Pancreas (tissue), 10 donors: ENCODE data around the gene HHIPL1. TPM values are rescaled to one million over a fixed set of nuclear protein-coding genes. Genes with fewer than 3 reads are reported as not detected.

ENCODE experiments used
- ATAC-seq, 4 donors: fragments of 200-7000 bp; cut with Tn5 transposase; one replicate each; pipeline versions ENCODE4 v1.8.0 to v1.9.1; 2020; ENCODE audit warnings: mild to moderate bottlenecking in 4 of 4, moderate library complexity in 4 of 4
- DNase-seq, 6 donors: peaks; one replicate each; pipeline ENCODE4 v3.0.0-alpha.2; 2020
- FAIRE-seq: peaks from 2 replicates; lab custom pipeline; 2012; peaks lifted over from hg19 to GRCh38; lab: Jason Lieb, UNC
- H3K27ac ChIP-seq, 4 donors: fragments of 200-600 bp; sonication (generic); 1 replicate in 3 of 4; 2 replicates in 1 of 4; pipeline versions ENCODE4 v1.5.0 to v1.8.0; 2020
- H3K27me3 ChIP-seq, 4 donors: fragments of 200-600 bp; one replicate each; pipeline ENCODE4 v1.8.0; 2021
- H3K36me3 ChIP-seq, 3 donors: fragments of 200-600 bp; sonication (generic) in 1 of 3; one replicate each; pipeline versions ENCODE4 v1.5.0 to v1.8.0; 2020 to 2021
- H3K4me1 ChIP-seq, 3 donors: fragments of 200-600 bp; one replicate each; pipeline ENCODE4 v1.8.0; 2021
- H3K4me3 ChIP-seq, 4 donors: fragments of 200-600 bp; sonication (generic) in 2 of 4; one replicate each; pipeline versions ENCODE4 v1.5.0 to v1.8.0; 2020 to 2021
- H3K9me3 ChIP-seq, 4 donors: fragments of 200-600 bp; one replicate each; pipeline ENCODE4 v1.8.0; 2021
- WGBS, 2 donors: extraction: QIAGEN DNeasy Blood & Tissue Kit; methylation state at CpG; one replicate each; pipeline ENCODE4 v1.1.7; 2013; 5-methylcytosine and 5-hydroxymethylcytosine counted together
- intact Hi-C, 3 donors: fragments of 100-400 bp; cut with DNase I; formaldehyde crosslinking; loops; one replicate each; pipeline versions ENCODE4 v1.11.1 to v1.14.2; 2022
- polyA plus RNA-seq, 2 donors: library from polyadenylated mRNA; stranded (reverse); fragments of 200-250 nt; gene quantifications; one replicate each; pipeline ENCODE4 v1.2.3, GENCODE V29; 2013
- total RNA-seq, 6 donors: library from RNA; stranded (reverse); fragmentation: NEBNext Ultra II Directional in 4 of 6; extraction: Animal tissue kit (Norgen Biotek cat#: 25700) in 4 of 6; gene quantifications; one replicate each; pipeline versions ENCODE4 v1.2.1 to v1.2.4, GENCODE V29; 2021 to 2023
- TF ChIP-seq, protein P1 (sequence below), 4 donors: fragments of 200-600 bp; sonication (generic) in 3 of 4; IDR thresholded peaks; one replicate each; pipeline versions ENCODE4 v1.5.0 to v1.8.0; 2021; ENCODE audit warnings: antibody characterized with exemption in 4 of 4
- donor health status: healthy with polysubstance abuse.
- donor health status: DM: no; HTN: no; CAD: no; lungs with moderate emphysema.
- donor health status: DM: no; HTN: no; CAD: no.
- donor health status: control.
- donor health status: control.
- donor health status: Bipolar disorder and iron deficiency.
- donor health status: DM: yes; HTN: yes; CAD: no.
- donor health status: DM: no; HTN: no; CAD: no.
- donor health status: DM: no; HTN: no; CAD: no.
- donor health status: DM: yes; HTN: yes; CAD: no.

HHIPL1 gene
- total and polyA plus RNA-seq, 8 donors, result 0.09 to 1.2 (median 0.23) TPM

DNA sequence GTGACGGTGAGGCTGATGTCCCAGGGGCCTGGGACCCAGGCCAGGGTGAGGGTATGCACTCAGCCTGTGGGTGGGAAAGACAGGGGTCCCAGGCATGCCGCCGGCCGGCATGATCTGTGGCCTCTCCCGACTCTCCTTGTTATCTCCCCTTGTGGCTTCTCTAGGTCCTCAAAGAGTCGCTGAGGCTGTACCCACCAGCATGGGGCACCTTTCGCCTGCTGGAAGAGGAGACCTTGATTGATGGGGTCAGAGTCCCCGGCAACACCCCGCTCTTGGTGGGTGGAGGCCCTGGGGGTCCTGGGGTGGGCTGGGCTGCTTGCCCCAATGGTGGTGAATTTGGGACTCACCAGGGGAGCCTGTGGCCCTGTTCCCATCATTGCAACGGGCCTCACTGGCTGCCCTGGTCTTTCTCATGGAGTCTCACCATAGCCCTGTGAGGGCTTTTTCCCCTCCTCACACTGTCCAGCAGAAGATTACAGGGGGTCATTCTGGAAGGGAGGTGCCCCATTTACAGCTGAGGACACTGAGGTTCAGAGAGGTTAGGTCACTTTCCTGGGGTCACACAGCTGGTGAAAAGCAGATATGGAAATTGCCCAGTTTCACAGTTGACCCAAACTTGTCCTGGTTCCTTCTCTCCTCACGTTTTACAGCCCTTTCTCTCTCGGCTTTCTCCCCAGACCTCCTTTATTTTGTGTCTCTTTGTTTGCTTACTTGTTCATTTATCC is 77.0 kb downstream of the HHIPL1 start:
- TF ChIP-seq, protein P1, sequence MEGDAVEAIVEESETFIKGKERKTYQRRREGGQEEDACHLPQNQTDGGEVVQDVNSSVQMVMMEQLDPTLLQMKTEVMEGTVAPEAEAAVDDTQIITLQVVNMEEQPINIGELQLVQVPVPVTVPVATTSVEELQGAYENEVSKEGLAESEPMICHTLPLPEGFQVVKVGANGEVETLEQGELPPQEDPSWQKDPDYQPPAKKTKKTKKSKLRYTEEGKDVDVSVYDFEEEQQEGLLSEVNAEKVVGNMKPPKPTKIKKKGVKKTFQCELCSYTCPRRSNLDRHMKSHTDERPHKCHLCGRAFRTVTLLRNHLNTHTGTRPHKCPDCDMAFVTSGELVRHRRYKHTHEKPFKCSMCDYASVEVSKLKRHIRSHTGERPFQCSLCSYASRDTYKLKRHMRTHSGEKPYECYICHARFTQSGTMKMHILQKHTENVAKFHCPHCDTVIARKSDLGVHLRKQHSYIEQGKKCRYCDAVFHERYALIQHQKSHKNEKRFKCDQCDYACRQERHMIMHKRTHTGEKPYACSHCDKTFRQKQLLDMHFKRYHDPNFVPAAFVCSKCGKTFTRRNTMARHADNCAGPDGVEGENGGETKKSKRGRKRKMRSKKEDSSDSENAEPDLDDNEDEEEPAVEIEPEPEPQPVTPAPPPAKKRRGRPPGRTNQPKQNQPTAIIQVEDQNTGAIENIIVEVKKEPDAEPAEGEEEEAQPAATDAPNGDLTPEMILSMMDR (IDR thresholded peaks at IDR 0.05), result no peak
- H3K9me3 ChIP-seq, result no peaks in the 10 kb centered on the region
- peak in 2 of 6 donors; percentile 8 to 33 for DNase-seq
- FAIRE-seq, result no peak
- no peaks in the 10 kb centered on the region for H3K36me3 ChIP-seq
- 88 to 91% methylated on average over 12 of the region's 12 CpGs for WGBS, 2 donors
- no peaks in the 10 kb centered on the region for H3K4me1 ChIP-seq
- no peaks in the 10 kb centered on the region for H3K27me3 ChIP-seq
- intact Hi-C loops, result no loop called here
- no peak overlapping the region for H3K4me3 ChIP-seq
- no peak for ATAC-seq
- H3K27ac ChIP-seq, result no peak overlapping the region

DNA sequence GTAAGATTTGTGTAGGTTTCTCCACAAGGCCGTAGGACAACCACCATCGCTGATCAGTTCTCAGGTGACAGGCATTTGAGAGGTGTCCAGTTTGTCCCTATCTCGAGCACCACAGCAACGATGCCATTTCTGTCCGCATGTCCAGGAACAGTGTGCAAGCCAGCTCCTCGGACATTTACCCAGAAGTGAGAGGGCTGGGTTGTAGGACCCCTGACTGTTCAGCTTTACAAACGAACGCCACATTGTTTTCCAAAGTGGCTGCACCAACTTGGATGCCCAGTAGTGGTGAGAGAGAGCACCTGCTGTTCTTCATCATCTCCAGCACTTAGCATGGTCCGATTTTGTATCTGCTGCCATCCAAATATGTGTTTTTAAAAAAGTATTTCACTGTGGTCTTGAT is 77.8 kb downstream of the HHIPL1 start:
- TF ChIP-seq, protein P1 (IDR thresholded peaks at IDR 0.05), result no peak
- intact Hi-C loops, result no loop called here
- WGBS, 2 donors, result 86 to 92% methylated on average over 9 of the region's 9 CpGs
- H3K4me1 ChIP-seq, result no peaks in the 10 kb centered on the region
- no peaks in the 10 kb centered on the region for H3K9me3 ChIP-seq
- no peak overlapping the region for H3K4me3 ChIP-seq
- H3K27me3 ChIP-seq, result no peaks in the 10 kb centered on the region
- DNase-seq (peak in 1 of 6 donors; percentile 2), ATAC-seq (no peak), FAIRE-seq (no peak)
- H3K27ac ChIP-seq, result no peak overlapping the region
- H3K36me3 ChIP-seq, result no peaks in the 10 kb centered on the region

DNA sequence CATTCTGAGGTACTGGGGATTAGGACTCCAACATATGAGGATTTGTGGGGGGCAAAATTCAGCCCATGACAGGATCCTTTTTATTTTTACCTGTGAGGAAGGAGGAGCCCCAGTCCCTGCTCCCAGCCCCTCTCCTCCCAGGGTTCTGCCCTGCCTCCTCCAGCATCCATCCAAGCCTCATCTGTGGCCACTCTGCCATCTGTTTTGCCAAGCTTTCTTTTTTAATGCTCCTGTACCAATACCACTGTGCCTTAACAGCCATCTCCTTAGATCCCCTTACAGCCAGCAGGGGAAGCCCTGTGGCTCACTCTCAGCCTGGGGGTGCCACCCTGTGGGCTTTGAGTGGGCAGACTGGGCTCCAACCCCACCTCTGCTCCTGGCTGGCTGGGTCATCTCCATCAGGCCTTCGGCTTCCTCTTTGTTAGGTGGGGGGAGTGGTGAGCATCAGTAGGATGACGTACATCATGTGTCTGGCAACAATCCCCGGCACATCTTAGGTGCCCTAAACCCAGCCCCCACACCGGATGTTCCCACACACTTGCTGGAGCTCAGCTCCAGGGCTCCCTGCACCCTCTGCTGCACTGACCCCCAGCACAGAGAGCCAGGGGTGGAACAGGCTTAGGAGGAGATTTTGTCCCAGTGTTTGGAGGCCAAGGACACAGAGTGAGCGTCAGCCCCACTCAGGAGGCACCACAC is 79.4 kb downstream of the HHIPL1 start:
- FAIRE-seq (no peak), DNase-seq (peak in 1 of 6 donors; percentile 10)
- TF ChIP-seq, protein P1 (IDR thresholded peaks at IDR 0.05), result no peak

DNA sequence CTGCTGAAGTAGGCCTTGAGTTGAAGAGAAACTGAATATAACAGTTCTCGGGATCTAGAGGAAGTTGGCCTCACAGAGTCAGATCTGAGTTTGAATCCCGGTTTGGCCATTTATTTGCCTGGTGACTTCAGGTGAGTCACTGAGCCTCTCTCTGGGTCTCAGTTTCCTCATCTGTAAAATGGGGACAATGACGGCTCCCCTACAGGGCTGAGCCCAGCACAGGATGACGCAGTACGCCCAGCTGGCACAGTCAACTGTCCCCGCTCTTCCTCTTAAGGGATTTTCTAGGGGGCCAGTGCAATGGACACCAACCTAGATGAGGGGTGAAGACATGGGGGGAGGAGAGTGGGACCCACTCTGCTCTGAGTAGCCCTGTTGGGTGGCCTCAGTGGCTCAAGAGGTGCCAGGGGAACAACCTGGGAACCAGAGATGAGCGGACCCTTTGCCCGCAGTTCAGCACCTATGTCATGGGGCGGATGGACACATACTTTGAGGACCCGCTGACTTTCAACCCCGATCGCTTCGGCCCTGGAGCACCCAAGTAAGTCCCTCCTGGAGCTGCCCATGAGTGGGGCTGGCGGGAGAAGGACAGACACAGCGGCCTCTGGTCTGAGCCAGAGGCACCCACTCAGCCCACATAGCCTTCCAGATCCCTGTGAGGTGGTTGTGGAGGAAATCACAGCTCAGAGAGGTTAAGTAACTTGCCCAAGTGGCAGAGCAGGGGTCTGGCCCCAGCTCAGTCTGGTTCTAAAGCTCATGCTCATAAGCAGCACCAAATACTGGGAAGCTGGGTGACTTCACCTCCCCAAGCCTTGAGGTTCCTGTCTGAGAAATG is 80.2 kb downstream of the HHIPL1 start:
- no peaks in the 10 kb centered on the region for H3K36me3 ChIP-seq
- FAIRE-seq (no peak), DNase-seq (peak in 2 of 6 donors; percentile 7 to 45), ATAC-seq (no peak)
- no peak overlapping the region for H3K27ac ChIP-seq
- no peaks in the 10 kb centered on the region for H3K4me1 ChIP-seq
- WGBS, 2 donors, result 92 to 95% methylated on average over 15 of the region's 15 CpGs
- intact Hi-C loops, result loop anchor here in 2 of 3 donors (5.0 kb wide), 1 partner anchor 162 kb away; no protein-coding TSS in a partner anchor
- H3K9me3 ChIP-seq, result no peaks in the 10 kb centered on the region
- H3K4me3 ChIP-seq, result no peak overlapping the region
- no peaks in the 10 kb centered on the region for H3K27me3 ChIP-seq
- TF ChIP-seq, protein P1 (IDR thresholded peaks at IDR 0.05), result no peak

More for the DNA sequence above, 79.4 kb downstream of the HHIPL1 start:
- no peak overlapping the region for H3K27ac ChIP-seq
- H3K4me3 ChIP-seq, result no peak overlapping the region
- intact Hi-C loops, result no loop called here
- no peaks in the 10 kb centered on the region for H3K4me1 ChIP-seq
- WGBS, 2 donors, result 75 to 86% methylated on average over 5 of the region's 5 CpGs
- H3K9me3 ChIP-seq, result no peaks in the 10 kb centered on the region
- H3K36me3 ChIP-seq, result no peaks in the 10 kb centered on the region
- no peaks in the 10 kb centered on the region for H3K27me3 ChIP-seq
- no peak for ATAC-seq
